WTC11 (cell line): Measurements from ENCODE around the gene STK24. TPM values are rescaled to one million over a fixed set of nuclear protein-coding genes. Genes with fewer than 3 reads are reported as not detected.

Experiments
- ATAC-seq: fragments of 200-7000 bp; cut with Tn5 transposase; 2 replicates; pipeline ENCODE4 v1.10.0; 2021; ENCODE audit warnings: mild to moderate bottlenecking, moderate library complexity
- CTCF ChIA-PET: fragments of 300-600 bp; sonication (Branson Sonifier 250); formaldehyde crosslinking; loops from one replicate; lab custom pipeline; 2021; ENCODE audit warnings: antibody characterized with exemption; lab: Charles Lee
- POLR2A ChIA-PET: fragments of 350-600 bp; sonication (Branson Sonifier 250); formaldehyde crosslinking; loops from one replicate; lab custom pipeline; 2021; ENCODE audit warnings: antibody characterized with exemption; lab: Charles Lee
- DNase-seq: peaks from one replicate; pipeline ENCODE4 v3.0.0; 2021; ENCODE audit warnings: low spot score
- H3K27ac Mint-ChIP-seq: 2 replicates; pipeline ENCODE4 v1.8.0; 2021; ENCODE audit warnings: mixed read lengths
- H3K27me3 Mint-ChIP-seq: 2 replicates; pipeline ENCODE4 v1.8.0; 2021; ENCODE audit warnings: low read depth, mild to moderate bottlenecking, moderate library complexity, mixed read lengths
- H3K36me3 Mint-ChIP-seq: 2 replicates; pipeline ENCODE4 v1.8.0; 2021; ENCODE audit warnings: mixed read lengths
- H3K4me1 Mint-ChIP-seq: 2 replicates; pipeline ENCODE4 v1.8.0; 2022; ENCODE audit warnings: mixed read lengths
- H3K4me3 Mint-ChIP-seq: 2 replicates; pipeline ENCODE4 v1.8.0; 2021; ENCODE audit warnings: mild to moderate bottlenecking, moderate library complexity, mixed read lengths
- H3K9me3 Mint-ChIP-seq: 2 replicates; pipeline ENCODE4 v1.8.0; 2021; ENCODE audit warnings: mixed read lengths
- CTCF ChIP-seq: fragments of 200-600 bp; IDR thresholded peaks from 2 replicates; pipeline ENCODE4 v1.8.0; 2022; ENCODE audit warnings: antibody characterized with exemption
- IRF1 ChIP-seq: sonication (generic); formaldehyde crosslinking; IDR thresholded peaks from 2 replicates; pipeline ENCODE4 v1.8.0; 2023; ENCODE audit warnings: missing genetic modification reagents
- IRF2 ChIP-seq: sonication (generic); formaldehyde crosslinking; IDR thresholded peaks from 2 replicates; pipeline ENCODE4 v1.8.0; 2022; ENCODE audit warnings: low read depth, missing genetic modification reagents, borderline replicate concordance
- NFE2L1 ChIP-seq: sonication (generic); formaldehyde crosslinking; IDR thresholded peaks from 2 replicates; pipeline ENCODE4 v1.8.1; 2023; ENCODE audit warnings: missing genetic modification reagents
- NR2C2 ChIP-seq: sonication (generic); formaldehyde crosslinking; IDR thresholded peaks from 2 replicates; pipeline ENCODE4 v1.8.0; 2022; ENCODE audit warnings: mild to moderate bottlenecking, missing genetic modification reagents
- NR3C1 ChIP-seq: sonication (generic); formaldehyde crosslinking; conservative IDR thresholded peaks from 2 replicates; pipeline ENCODE4 v1.8.1; 2023; ENCODE audit warnings: low read depth, mild to moderate bottlenecking, missing genetic modification reagents
- OVOL2 ChIP-seq: fragments of 250-450 bp; sonication (Bioruptor Pico); IDR thresholded peaks from 2 replicates; pipeline ENCODE4 v1.9.0; 2021; ENCODE audit warnings: mild to moderate bottlenecking, borderline replicate concordance
- PRRX2 ChIP-seq: fragments of 250-450 bp; sonication (Bioruptor Pico); IDR thresholded peaks from 2 replicates; pipeline ENCODE4 v1.8.0; 2021; ENCODE audit warnings: mild to moderate bottlenecking
- RORB ChIP-seq: fragments of 250-450 bp; sonication (Bioruptor Pico); IDR thresholded peaks from 2 replicates; pipeline ENCODE4 v1.9.0; 2021; ENCODE audit warnings: mild to moderate bottlenecking
- SMAD4 ChIP-seq: sonication (generic); formaldehyde crosslinking; IDR thresholded peaks from 2 replicates; pipeline ENCODE4 v1.8.0; 2022; ENCODE audit warnings: mild to moderate bottlenecking, missing genetic modification reagents
- SOX15 ChIP-seq: fragments of 250-450 bp; sonication (Bioruptor Pico); IDR thresholded peaks from 2 replicates; pipeline ENCODE4 v1.9.0; 2021; ENCODE audit warnings: mild to moderate bottlenecking
- TCF7 ChIP-seq: sonication (generic); formaldehyde crosslinking; IDR thresholded peaks from 2 replicates; pipeline ENCODE4 v1.8.0; 2022; ENCODE audit warnings: mild to moderate bottlenecking, low read depth, missing genetic modification reagents, moderate library complexity
- ZNF219 ChIP-seq: sonication (generic); formaldehyde crosslinking; IDR thresholded peaks from 2 replicates; pipeline ENCODE4 v1.8.0; 2023; ENCODE audit warnings: missing genetic modification reagents, mild to moderate bottlenecking, borderline replicate concordance
- ZNF281 ChIP-seq: sonication (generic); formaldehyde crosslinking; IDR thresholded peaks from 2 replicates; pipeline ENCODE4 v1.8.0; 2023; ENCODE audit warnings: mild to moderate bottlenecking, missing genetic modification reagents
- total RNA-seq: library from RNA; stranded (reverse); gene quantifications from 3 replicates; pipeline ENCODE4 v1.2.3, GENCODE V29; 2021
- TF ChIP-seq, protein P1 (sequence below): fragments of 250-450 bp; sonication (Bioruptor Pico); IDR thresholded peaks from 2 replicates; pipeline ENCODE4 v1.8.0; 2021; ENCODE audit warnings: mild to moderate bottlenecking
- TF ChIP-seq, protein P2 (sequence below): sonication (generic); formaldehyde crosslinking; IDR thresholded peaks from 2 replicates; pipeline ENCODE4 v1.8.1; 2022; ENCODE audit warnings: mild to moderate bottlenecking, missing genetic modification reagents, moderate library complexity, borderline replicate concordance
- TF ChIP-seq, protein P3 (sequence below): sonication (generic); formaldehyde crosslinking; IDR thresholded peaks from 2 replicates; pipeline ENCODE4 v1.8.0; 2022; ENCODE audit warnings: mild to moderate bottlenecking, missing genetic modification reagents
- TF ChIP-seq, protein P4 (sequence below): fragments of 250-450 bp; sonication (Bioruptor Pico); IDR thresholded peaks from 2 replicates; pipeline ENCODE4 v1.9.0; 2021; ENCODE audit warnings: moderate library complexity, mild to moderate bottlenecking, inconsistent platforms, borderline replicate concordance
- TF ChIP-seq, protein P5 (sequence below): sonication (generic); formaldehyde crosslinking; IDR thresholded peaks from 2 replicates; pipeline ENCODE4 v1.8.1; 2022; ENCODE audit warnings: missing genetic modification reagents, borderline replicate concordance
- TF ChIP-seq, protein P6 (sequence below): sonication (generic); formaldehyde crosslinking; IDR thresholded peaks from 2 replicates; pipeline ENCODE4 v1.8.1; 2023; ENCODE audit warnings: mild to moderate bottlenecking, moderate library complexity, missing genetic modification reagents

STK24 gene
- total RNA-seq, 1 experiment from 2014 or later = 138 TPM

- DNase-seq = no peak
- no peak for ATAC-seq
- peaks cover 17% of the 10 kb centered on the region for H3K4me1 Mint-ChIP-seq
- no peak for TF ChIP-seq IRF2 (CRISPR knock-in tag)
- no peak for TF ChIP-seq ZNF219 (CRISPR knock-in tag)
- TF ChIP-seq, protein P1, sequence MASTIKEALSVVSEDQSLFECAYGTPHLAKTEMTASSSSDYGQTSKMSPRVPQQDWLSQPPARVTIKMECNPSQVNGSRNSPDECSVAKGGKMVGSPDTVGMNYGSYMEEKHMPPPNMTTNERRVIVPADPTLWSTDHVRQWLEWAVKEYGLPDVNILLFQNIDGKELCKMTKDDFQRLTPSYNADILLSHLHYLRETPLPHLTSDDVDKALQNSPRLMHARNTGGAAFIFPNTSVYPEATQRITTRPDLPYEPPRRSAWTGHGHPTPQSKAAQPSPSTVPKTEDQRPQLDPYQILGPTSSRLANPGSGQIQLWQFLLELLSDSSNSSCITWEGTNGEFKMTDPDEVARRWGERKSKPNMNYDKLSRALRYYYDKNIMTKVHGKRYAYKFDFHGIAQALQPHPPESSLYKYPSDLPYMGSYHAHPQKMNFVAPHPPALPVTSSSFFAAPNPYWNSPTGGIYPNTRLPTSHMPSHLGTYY = no peak
- no peak for TF ChIP-seq NR2C2 (CRISPR knock-in tag)
- TF ChIP-seq SMAD4 (CRISPR knock-in tag) = no peak
- TF ChIP-seq, protein P2, sequence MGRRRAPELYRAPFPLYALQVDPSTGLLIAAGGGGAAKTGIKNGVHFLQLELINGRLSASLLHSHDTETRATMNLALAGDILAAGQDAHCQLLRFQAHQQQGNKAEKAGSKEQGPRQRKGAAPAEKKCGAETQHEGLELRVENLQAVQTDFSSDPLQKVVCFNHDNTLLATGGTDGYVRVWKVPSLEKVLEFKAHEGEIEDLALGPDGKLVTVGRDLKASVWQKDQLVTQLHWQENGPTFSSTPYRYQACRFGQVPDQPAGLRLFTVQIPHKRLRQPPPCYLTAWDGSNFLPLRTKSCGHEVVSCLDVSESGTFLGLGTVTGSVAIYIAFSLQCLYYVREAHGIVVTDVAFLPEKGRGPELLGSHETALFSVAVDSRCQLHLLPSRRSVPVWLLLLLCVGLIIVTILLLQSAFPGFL = no peak
- no peak for TF ChIP-seq NR3C1
- no peak for TF ChIP-seq OVOL2 (CRISPR knock-in tag)
- no peak for TF ChIP-seq ZNF281 (CRISPR knock-in tag)
- TF ChIP-seq, protein P3, sequence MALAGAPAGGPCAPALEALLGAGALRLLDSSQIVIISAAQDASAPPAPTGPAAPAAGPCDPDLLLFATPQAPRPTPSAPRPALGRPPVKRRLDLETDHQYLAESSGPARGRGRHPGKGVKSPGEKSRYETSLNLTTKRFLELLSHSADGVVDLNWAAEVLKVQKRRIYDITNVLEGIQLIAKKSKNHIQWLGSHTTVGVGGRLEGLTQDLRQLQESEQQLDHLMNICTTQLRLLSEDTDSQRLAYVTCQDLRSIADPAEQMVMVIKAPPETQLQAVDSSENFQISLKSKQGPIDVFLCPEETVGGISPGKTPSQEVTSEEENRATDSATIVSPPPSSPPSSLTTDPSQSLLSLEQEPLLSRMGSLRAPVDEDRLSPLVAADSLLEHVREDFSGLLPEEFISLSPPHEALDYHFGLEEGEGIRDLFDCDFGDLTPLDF (CRISPR knock-in tag) = no peak
- no peak for TF ChIP-seq CTCF
- TF ChIP-seq, protein P4, sequence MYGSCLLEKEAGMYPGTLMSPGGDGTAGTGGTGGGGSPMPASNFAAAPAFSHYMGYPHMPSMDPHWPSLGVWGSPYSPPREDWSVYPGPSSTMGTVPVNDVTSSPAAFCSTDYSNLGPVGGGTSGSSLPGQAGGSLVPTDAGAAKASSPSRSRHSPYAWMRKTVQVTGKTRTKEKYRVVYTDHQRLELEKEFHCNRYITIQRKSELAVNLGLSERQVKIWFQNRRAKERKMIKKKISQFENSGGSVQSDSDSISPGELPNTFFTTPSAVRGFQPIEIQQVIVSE (CRISPR knock-in tag) = no peak
- TF ChIP-seq RORB = no peak
- no peak for TF ChIP-seq SOX15
- no peak for TF ChIP-seq NFE2L1 (CRISPR knock-in tag)
- no peak for TF ChIP-seq TCF7 (CRISPR knock-in tag)
- no peak for TF ChIP-seq IRF1 (CRISPR knock-in tag)
- TF ChIP-seq, protein P5, sequence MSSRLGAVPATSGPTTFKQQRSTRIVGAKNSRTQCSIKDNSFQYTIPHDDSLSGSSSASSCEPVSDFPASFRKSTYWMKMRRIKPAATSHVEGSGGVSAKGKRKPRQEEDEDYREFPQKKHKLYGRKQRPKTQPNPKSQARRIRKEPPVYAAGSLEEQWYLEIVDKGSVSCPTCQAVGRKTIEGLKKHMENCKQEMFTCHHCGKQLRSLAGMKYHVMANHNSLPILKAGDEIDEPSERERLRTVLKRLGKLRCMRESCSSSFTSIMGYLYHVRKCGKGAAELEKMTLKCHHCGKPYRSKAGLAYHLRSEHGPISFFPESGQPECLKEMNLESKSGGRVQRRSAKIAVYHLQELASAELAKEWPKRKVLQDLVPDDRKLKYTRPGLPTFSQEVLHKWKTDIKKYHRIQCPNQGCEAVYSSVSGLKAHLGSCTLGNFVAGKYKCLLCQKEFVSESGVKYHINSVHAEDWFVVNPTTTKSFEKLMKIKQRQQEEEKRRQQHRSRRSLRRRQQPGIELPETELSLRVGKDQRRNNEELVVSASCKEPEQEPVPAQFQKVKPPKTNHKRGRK = no peak
- TF ChIP-seq, protein P6, sequence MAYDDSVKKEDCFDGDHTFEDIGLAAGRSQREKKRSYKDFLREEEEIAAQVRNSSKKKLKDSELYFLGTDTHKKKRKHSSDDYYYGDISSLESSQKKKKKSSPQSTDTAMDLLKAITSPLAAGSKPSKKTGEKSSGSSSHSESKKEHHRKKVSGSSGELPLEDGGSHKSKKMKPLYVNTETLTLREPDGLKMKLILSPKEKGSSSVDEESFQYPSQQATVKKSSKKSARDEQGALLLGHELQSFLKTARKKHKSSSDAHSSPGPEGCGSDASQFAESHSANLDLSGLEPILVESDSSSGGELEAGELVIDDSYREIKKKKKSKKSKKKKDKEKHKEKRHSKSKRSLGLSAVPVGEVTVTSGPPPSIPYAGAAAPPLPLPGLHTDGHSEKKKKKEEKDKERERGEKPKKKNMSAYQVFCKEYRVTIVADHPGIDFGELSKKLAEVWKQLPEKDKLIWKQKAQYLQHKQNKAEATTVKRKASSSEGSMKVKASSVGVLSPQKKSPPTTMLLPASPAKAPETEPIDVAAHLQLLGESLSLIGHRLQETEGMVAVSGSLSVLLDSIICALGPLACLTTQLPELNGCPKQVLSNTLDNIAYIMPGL (CRISPR knock-in tag) = no peak
- TF ChIP-seq PRRX2 (CRISPR knock-in tag) = no peak
- TF ChIP-seq, all 79 proteins: peak for 0
- H3K27me3 Mint-ChIP-seq = no peaks in the 10 kb centered on the region
- no peak overlapping the region for H3K4me3 Mint-ChIP-seq
- ChIA-PET POLR2A (no interaction called here), CTCF (interaction anchor here (0.5 to 0.6 kb wide), 2 partner anchors 20 to 48 kb away, joined by 3 read pairs; no protein-coding TSS in a partner anchor)
- peak overlapping the region; percentile 76; the same call in 1 of the 2 replicates for H3K27ac Mint-ChIP-seq
- H3K36me3 Mint-ChIP-seq = no peaks in the 10 kb centered on the region; the same call in 1 of the 2 replicates
- no peaks in the 10 kb centered on the region for H3K9me3 Mint-ChIP-seq
These were observed 179.7 kb downstream of the STK24 start for GRCh38 chr13:98397221-98397620.
